Measurements from ENCODE around the gene PTEN. TPM values are rescaled to one million over a fixed set of nuclear protein-coding genes. Genes with fewer than 3 reads are reported as not detected.

Gene PTEN
- total RNA-seq, 1 donor from 2014 or later = 64.9 TPM

DNA sequence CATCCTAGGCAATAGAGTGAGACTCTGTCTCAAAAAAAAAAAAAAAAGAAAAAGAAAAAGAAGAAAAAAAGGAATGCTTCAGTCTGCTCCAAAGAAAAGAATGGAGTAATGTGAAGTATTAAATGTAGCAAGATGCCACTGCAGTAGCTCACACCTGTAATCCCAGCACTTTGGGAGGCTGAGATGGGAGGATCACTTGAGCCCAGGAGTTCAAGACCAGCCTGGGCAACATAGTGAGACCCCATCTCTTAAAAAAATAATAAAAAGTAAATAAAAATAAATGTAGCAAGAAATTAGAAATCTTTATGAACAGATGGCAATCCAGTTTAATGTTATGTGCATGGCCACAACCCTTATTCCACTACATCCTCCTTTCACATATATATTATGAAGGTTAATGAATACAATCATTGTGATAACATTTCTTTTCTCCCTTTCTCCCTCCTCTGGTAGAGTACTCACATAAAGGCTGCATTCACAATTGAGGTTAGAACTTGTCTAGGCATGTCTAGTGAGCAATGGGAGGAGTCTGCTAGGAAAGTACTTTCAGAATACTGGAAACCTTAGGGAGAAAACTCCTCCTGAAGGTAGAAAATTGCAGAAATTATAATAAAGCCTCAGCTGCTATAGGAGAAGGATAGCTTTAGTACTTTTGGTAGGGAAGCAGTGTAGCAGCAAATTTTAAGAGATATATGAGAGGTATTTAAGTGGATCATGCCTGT is 20.5 kb upstream of the PTEN start:
- Histone ChIP-seq H2AFZ (replicated peaks) (no peak overlapping the region), H3K36me3 (no peaks in the 10 kb centered on the region), H3F3A (ENCODE audit: low read depth) (no peaks in the 10 kb centered on the region), H3K79me2 (ENCODE audit: low read depth) (no peaks in the 10 kb centered on the region), H3K9ac (no peak overlapping the region), H3K27ac (no peak overlapping the region), H3K4me3 (no peak overlapping the region), H4K20me1 (ENCODE audit: low read depth) (no peaks in the 10 kb centered on the region), H3K4me1 (peaks cover 5% of the 10 kb centered on the region), H3K4me2 (no peak overlapping the region), H3K9me3 (ENCODE audit: low read depth) (no peaks in the 10 kb centered on the region), H3K27me3 (no peaks in the 10 kb centered on the region)
- no peaks in the 10 kb centered on the region for H3K36me3 Mint-ChIP-seq
- no peaks in the 10 kb centered on the region for H3K27me3 Mint-ChIP-seq (ENCODE audit: insufficient read depth, low read depth)
- H3K27ac Mint-ChIP-seq = no peak overlapping the region
- DNase-seq (ENCODE audit: low spot score) = no peak
- no peaks in the 10 kb centered on the region for H3K9me3 Mint-ChIP-seq
- H3K4me1 Mint-ChIP-seq = no peaks in the 10 kb centered on the region
- TF ChIP-seq EZH2phosphoT487 (IDR thresholded peaks at IDR 0.05) = no peak
- no peak for TF ChIP-seq EZH2 (IDR thresholded peaks at IDR 0.05)
- TF ChIP-seq CTCF (IDR thresholded peaks at IDR 0.05) = no peak
- H3K4me3 Mint-ChIP-seq = no peak overlapping the region

DNA sequence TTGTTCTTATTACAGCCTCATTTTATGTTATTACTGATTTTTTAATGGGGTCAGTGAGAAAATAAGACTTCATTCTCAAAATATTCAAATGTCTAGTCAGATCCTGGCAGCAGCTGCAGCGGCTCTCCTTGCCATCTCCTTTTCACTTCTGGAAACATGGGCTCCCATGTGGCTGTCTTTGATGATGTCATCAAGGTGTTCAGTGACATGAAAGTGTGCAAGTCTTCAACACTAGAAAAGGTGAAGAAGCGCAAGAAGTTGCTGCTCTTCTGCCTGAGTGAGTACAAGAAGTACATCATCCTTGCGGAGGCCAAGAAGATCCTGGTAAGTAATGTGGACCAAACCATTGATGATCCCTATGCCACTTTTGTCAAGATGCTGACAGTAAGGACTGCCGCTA is 19.7 kb upstream of the PTEN start:
- Histone ChIP-seq H3K27ac (no peak overlapping the region), H3F3A (ENCODE audit: low read depth) (no peaks in the 10 kb centered on the region), H3K27me3 (no peaks in the 10 kb centered on the region), H2AFZ (replicated peaks) (no peak overlapping the region), H3K9me3 (ENCODE audit: low read depth) (no peaks in the 10 kb centered on the region), H3K79me2 (ENCODE audit: low read depth) (no peaks in the 10 kb centered on the region), H3K4me2 (no peak overlapping the region), H4K20me1 (ENCODE audit: low read depth) (no peaks in the 10 kb centered on the region), H3K9ac (no peak overlapping the region), H3K36me3 (no peaks in the 10 kb centered on the region), H3K4me3 (no peak overlapping the region), H3K4me1 (peaks cover 2% of the 10 kb centered on the region)
- H3K27me3 Mint-ChIP-seq (ENCODE audit: insufficient read depth, low read depth) = no peaks in the 10 kb centered on the region
- no peak overlapping the region for H3K27ac Mint-ChIP-seq
- H3K36me3 Mint-ChIP-seq = no peaks in the 10 kb centered on the region
- no peak for DNase-seq (ENCODE audit: low spot score)
- H3K9me3 Mint-ChIP-seq = no peaks in the 10 kb centered on the region
- TF ChIP-seq EZH2 (IDR thresholded peaks at IDR 0.05) (no peak), EZH2phosphoT487 (IDR thresholded peaks at IDR 0.05) (no peak), CTCF (IDR thresholded peaks at IDR 0.05) (no peak)
- no peak overlapping the region for H3K4me3 Mint-ChIP-seq
- no peaks in the 10 kb centered on the region for H3K4me1 Mint-ChIP-seq

GRCh38 chr10:87844837-87845623 is 18.4 kb upstream of the PTEN start:
- H4K20me1 ChIP-seq (ENCODE audit: low read depth) = no peaks in the 10 kb centered on the region
- H3K27ac ChIP-seq = no peak overlapping the region
- H3K36me3 ChIP-seq = no peaks in the 10 kb centered on the region
- no peak overlapping the region for H3K4me2 ChIP-seq
- Mint-ChIP-seq H3K27me3 (ENCODE audit: insufficient read depth, low read depth) (no peaks in the 10 kb centered on the region), H3K9me3 (no peaks in the 10 kb centered on the region), H3K4me3 (no peak overlapping the region), H3K4me1 (no peaks in the 10 kb centered on the region), H3K36me3 (no peaks in the 10 kb centered on the region), H3K27ac (no peak overlapping the region)
- H3K9me3 ChIP-seq (ENCODE audit: low read depth) = no peaks in the 10 kb centered on the region
- no peaks in the 10 kb centered on the region for H3K79me2 ChIP-seq (ENCODE audit: low read depth)
- TF ChIP-seq EZH2 (IDR thresholded peaks at IDR 0.05) (no peak), CTCF (IDR thresholded peaks at IDR 0.05) (no peak), EZH2phosphoT487 (IDR thresholded peaks at IDR 0.05) (no peak)
- no peak overlapping the region for H3K4me3 ChIP-seq
- no peak overlapping the region for H3K9ac ChIP-seq
- H3K4me1 ChIP-seq = no peaks in the 10 kb centered on the region
- H3F3A ChIP-seq (ENCODE audit: low read depth) = no peaks in the 10 kb centered on the region
- DNase-seq (ENCODE audit: low spot score) = no peak
- no peaks in the 10 kb centered on the region for H3K27me3 ChIP-seq
- H2AFZ ChIP-seq (replicated peaks) = no peak overlapping the region
